Astrocyte (in vitro differentiated cells and primary cell): Measurements from ENCODE around the gene CACNA1C. TPM values are rescaled to one million over a fixed set of nuclear protein-coding genes. Genes with fewer than 3 reads are reported as not detected.

ENCODE experiments used
- DNase-seq: peaks from one replicate; pipeline ENCODE4 v3.0.0-alpha.2; 2010; ENCODE audit warnings: low read depth
- FAIRE-seq: peaks from 2 replicates; lab custom pipeline; 2011; peaks lifted over from hg19 to GRCh38; lab: Jason Lieb, UNC
- H2AFZ ChIP-seq: 2 replicates; pipeline ENCODE4 v1.6.0; 2012; ENCODE audit warnings: low read depth, low read length, inconsistent platforms
- H3K27ac ChIP-seq: 2 replicates; pipeline ENCODE4 v1.5.1; 2011; ENCODE audit warnings: low read depth, low read length, inconsistent platforms
- H3K27me3 ChIP-seq: 2 replicates; pipeline ENCODE4 v1.6.0; 2011; ENCODE audit warnings: low read length, inconsistent platforms; ENCODE audit not compliant: insufficient read depth
- H3K36me3 ChIP-seq: 2 replicates; pipeline ENCODE4 v1.5.1; 2011; ENCODE audit warnings: low read length, inconsistent platforms; ENCODE audit not compliant: insufficient read depth
- H3K4me1 ChIP-seq: 2 replicates; pipeline ENCODE4 v1.5.1; 2011; ENCODE audit warnings: low read length, inconsistent platforms; ENCODE audit not compliant: insufficient read depth
- H3K4me2 ChIP-seq: 2 replicates; pipeline ENCODE4 v1.6.0; 2012; ENCODE audit warnings: low read length, inconsistent platforms
- H3K4me3 ChIP-seq: 2 replicates; pipeline ENCODE4 v1.5.1; 2011; ENCODE audit warnings: low read depth, mild to moderate bottlenecking, low read length, inconsistent platforms; ENCODE audit not compliant: insufficient read depth
- H3K79me2 ChIP-seq: 2 replicates; pipeline ENCODE4 v1.6.0; 2012; ENCODE audit warnings: mild to moderate bottlenecking, low read length, inconsistent platforms; ENCODE audit not compliant: insufficient read depth
- H3K9ac ChIP-seq: 2 replicates; pipeline ENCODE4 v1.6.0; 2012; ENCODE audit warnings: mild to moderate bottlenecking, low read length, inconsistent platforms
- H3K9me3 ChIP-seq: 2 replicates; pipeline ENCODE4 v1.5.1; 2012; ENCODE audit warnings: low read depth, mild to moderate bottlenecking, low read length, inconsistent platforms; ENCODE audit not compliant: insufficient read depth
- H4K20me1 ChIP-seq: 2 replicates; pipeline ENCODE4 v1.6.0; 2012; ENCODE audit warnings: low read length, inconsistent platforms; ENCODE audit not compliant: insufficient read depth
- H3K27ac Mint-ChIP-seq: one replicate; pipeline ENCODE4 v1.8.0; 2021; ENCODE audit warnings: mild to moderate bottlenecking, mixed read lengths; ENCODE audit not compliant: unreplicated experiment
- H3K27me3 Mint-ChIP-seq: one replicate; pipeline ENCODE4 v1.8.0; 2021; ENCODE audit warnings: low read depth, mixed read lengths; ENCODE audit not compliant: unreplicated experiment
- H3K36me3 Mint-ChIP-seq: one replicate; pipeline ENCODE4 v1.8.0; 2021; ENCODE audit warnings: low read depth, mixed read lengths; ENCODE audit not compliant: unreplicated experiment
- H3K4me1 Mint-ChIP-seq: one replicate; pipeline ENCODE4 v1.8.0; 2021; ENCODE audit warnings: low read depth, mixed read lengths; ENCODE audit not compliant: unreplicated experiment
- H3K4me3 Mint-ChIP-seq: one replicate; pipeline ENCODE4 v1.8.0; 2021; ENCODE audit warnings: mild to moderate bottlenecking, moderate library complexity, mixed read lengths; ENCODE audit not compliant: unreplicated experiment
- H3K9me3 Mint-ChIP-seq: one replicate; pipeline ENCODE4 v1.8.0; 2021; ENCODE audit warnings: mild to moderate bottlenecking, mixed read lengths; ENCODE audit not compliant: unreplicated experiment
- EZH2 ChIP-seq: IDR thresholded peaks from 2 replicates; pipeline ENCODE4 v1.6.1; 2012; ENCODE audit warnings: mild to moderate bottlenecking, low read length, inconsistent platforms; ENCODE audit not compliant: insufficient read depth
- total RNA-seq: library from RNA; stranded (reverse); gene quantifications from 2 replicates; pipeline ENCODE4 v1.2.1, GENCODE V29; 2021
- TF ChIP-seq, protein P1 (sequence below): IDR thresholded peaks from 2 replicates; pipeline ENCODE4 v1.5.1; 2011; ENCODE audit warnings: low read depth, mild to moderate bottlenecking, inconsistent platforms, low read length, moderate library complexity; ENCODE audit not compliant: insufficient read depth

Gene CACNA1C
- total RNA-seq, 1 donor from 2014 or later = 2.1 TPM

DNA sequence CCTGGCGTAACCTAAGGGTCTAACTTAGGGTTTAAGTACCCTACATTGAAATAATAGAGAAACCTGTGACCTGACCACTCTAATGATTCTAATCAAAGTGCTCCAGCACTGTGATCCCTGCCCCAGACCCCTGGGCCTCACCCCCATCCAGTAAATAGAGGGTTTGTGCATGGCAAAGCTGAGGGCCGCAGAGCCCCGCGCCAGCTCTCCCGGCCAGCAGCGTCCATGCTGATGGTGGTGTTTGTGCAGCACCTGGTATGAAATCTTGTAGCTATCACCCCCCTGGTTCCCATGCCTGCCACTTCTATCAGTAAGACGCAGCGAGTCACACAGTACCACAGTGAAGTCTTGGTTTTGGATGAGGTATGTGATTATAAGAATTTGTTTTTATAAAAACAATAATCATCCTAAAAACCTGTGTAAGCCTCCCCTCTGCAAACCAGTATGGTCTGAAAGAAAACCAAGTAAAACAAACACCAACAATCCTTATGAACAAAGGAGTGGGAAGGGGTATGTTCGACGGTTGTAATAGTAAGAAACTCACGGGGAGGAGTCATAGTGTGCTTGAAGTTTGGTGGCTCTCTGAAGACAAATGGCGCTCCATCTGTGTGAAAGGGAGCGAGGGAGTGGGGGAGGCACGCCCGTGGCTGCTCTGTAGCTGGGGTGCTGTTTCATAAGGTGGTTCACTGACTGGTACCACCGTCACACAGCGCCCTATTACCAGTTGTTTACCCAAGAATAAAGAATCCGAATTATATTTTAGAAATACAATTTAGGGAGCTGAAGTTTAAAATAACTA lies 156.2 kb downstream of the CACNA1C start:
- Histone ChIP-seq H3K79me2 (no peaks in the 10 kb centered on the region), H3K9ac (no peak overlapping the region), H3K36me3 (no peaks in the 10 kb centered on the region), H4K20me1 (no peaks in the 10 kb centered on the region), H3K27ac (no peak overlapping the region), H3K4me1 (no peaks in the 10 kb centered on the region), H3K9me3 (no peaks in the 10 kb centered on the region), H3K27me3 (peaks cover 2% of the 10 kb centered on the region), H3K4me3 (no peak overlapping the region), H3K4me2 (no peak overlapping the region), H2AFZ (no peak overlapping the region)
- no peak for TF ChIP-seq EZH2
- TF ChIP-seq, protein P1, sequence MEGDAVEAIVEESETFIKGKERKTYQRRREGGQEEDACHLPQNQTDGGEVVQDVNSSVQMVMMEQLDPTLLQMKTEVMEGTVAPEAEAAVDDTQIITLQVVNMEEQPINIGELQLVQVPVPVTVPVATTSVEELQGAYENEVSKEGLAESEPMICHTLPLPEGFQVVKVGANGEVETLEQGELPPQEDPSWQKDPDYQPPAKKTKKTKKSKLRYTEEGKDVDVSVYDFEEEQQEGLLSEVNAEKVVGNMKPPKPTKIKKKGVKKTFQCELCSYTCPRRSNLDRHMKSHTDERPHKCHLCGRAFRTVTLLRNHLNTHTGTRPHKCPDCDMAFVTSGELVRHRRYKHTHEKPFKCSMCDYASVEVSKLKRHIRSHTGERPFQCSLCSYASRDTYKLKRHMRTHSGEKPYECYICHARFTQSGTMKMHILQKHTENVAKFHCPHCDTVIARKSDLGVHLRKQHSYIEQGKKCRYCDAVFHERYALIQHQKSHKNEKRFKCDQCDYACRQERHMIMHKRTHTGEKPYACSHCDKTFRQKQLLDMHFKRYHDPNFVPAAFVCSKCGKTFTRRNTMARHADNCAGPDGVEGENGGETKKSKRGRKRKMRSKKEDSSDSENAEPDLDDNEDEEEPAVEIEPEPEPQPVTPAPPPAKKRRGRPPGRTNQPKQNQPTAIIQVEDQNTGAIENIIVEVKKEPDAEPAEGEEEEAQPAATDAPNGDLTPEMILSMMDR = no peak
- peak; percentile 26 for DNase-seq
- FAIRE-seq = no peak
- no peaks in the 10 kb centered on the region for H3K9me3 Mint-ChIP-seq
- no peaks in the 10 kb centered on the region for H3K36me3 Mint-ChIP-seq
- no peaks in the 10 kb centered on the region for H3K4me1 Mint-ChIP-seq
- H3K27me3 Mint-ChIP-seq = peaks cover 5% of the 10 kb centered on the region
- H3K27ac Mint-ChIP-seq = no peak overlapping the region
- H3K4me3 Mint-ChIP-seq = no peak overlapping the region

DNA sequence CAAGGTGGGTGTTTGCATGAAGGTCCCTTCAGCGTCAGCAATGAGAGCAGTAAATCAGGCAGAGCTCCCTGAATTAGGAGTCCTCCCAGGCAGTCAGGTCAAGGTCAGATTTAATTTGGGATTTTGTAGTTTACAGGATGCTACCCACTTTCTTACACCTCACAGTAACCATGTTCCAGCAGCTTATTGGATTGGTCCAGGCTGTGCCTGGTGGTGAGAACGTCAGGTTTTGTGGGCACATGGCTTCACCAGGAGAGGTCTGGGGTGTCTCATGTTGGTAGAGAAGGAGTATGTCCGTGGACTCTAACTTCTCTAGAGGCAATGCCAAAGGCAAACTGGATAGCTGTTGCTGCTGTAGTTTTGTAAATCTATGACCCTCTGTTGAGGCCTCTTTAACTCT lies 158.3 kb downstream of the CACNA1C start:
- Mint-ChIP-seq H3K9me3 (no peaks in the 10 kb centered on the region), H3K27me3 (peaks cover 5% of the 10 kb centered on the region)

More for the DNA sequence above, 158.3 kb downstream of the CACNA1C start:
- Histone ChIP-seq H3K27ac (no peak overlapping the region), H2AFZ (no peak overlapping the region), H3K79me2 (no peaks in the 10 kb centered on the region), H4K20me1 (no peaks in the 10 kb centered on the region), H3K4me1 (peaks cover 4% of the 10 kb centered on the region), H3K4me2 (no peak overlapping the region), H3K9ac (no peak overlapping the region), H3K36me3 (no peaks in the 10 kb centered on the region), H3K27me3 (peaks cover 2% of the 10 kb centered on the region), H3K9me3 (no peaks in the 10 kb centered on the region), H3K4me3 (no peak overlapping the region)
- Mint-ChIP-seq H3K4me3 (no peak overlapping the region), H3K36me3 (no peaks in the 10 kb centered on the region), H3K4me1 (peaks cover 4% of the 10 kb centered on the region), H3K27ac (no peak overlapping the region)
- TF ChIP-seq EZH2 = no peak
- TF ChIP-seq, protein P1 = no peak
- no peak for DNase-seq
- FAIRE-seq = no peak
